HepG2 (cell line): ENCODE results near the gene DNAJC1. TPM values are rescaled to one million over a fixed set of nuclear protein-coding genes. Genes with fewer than 3 reads are reported as not detected.

Experiments used
- ATAC-seq: fragments of 200-7000 bp; cut with Tn5 transposase; 3 replicates; pipeline ENCODE4 v1.9.1; 2020; ENCODE audit warnings: mild to moderate bottlenecking, moderate library complexity
- BruUV-seq: library from RNA; stranded (reverse); fragments of 400-500 nt; replicated peaks from 2 replicates; lab custom pipeline; 2021; lab: Mats Ljungman, UMichigan
- CTCF ChIA-PET: fragments of 300-600 bp; formaldehyde crosslinking; extraction: SDS; loops from one replicate; lab custom pipeline; 2021; ENCODE audit warnings: low total read pairs, inconsistent platforms, low intra/inter-chr PET ratio; lab: Yijun Ruan, JAX
- POLR2A ChIA-PET: fragments of 350-600 bp; sonication (Branson Sonifier 250); formaldehyde crosslinking; loops from one replicate; lab custom pipeline; 2020; ENCODE audit warnings: antibody characterized with exemption, inconsistent platforms; lab: Yijun Ruan, JAX
- DNase-seq: peaks from one replicate; pipeline ENCODE4 v3.0.0-alpha.2; 2015; ENCODE audit warnings: low spot score
- FAIRE-seq: peaks from 3 replicates; lab custom pipeline; 2011; peaks lifted over from hg19 to GRCh38; lab: Jason Lieb, UNC
- H2AFZ ChIP-seq: one replicate; pipeline ENCODE4 v1.6.1; 2011; ENCODE audit warnings: low read length, inconsistent platforms
- H3K27ac ChIP-seq: fragments of 300-600 bp; 3 replicates; pipeline ENCODE4 v1.8.0; 2011; ENCODE audit warnings: mixed run types, mild to moderate bottlenecking, mixed read lengths, low read length, inconsistent platforms; ENCODE audit not compliant: insufficient read depth; ENCODE audit errors: extremely low read length
- H3K27me3 ChIP-seq, 2 experiments: fragments of 200-600 bp in 1 of 2; 2 replicates in 1 of 2; 3 replicates in 1 of 2; pipeline versions ENCODE4 v1.6.0 to v1.8.0; 2011; ENCODE audit warnings: low read length in 2 of 2, mild to moderate bottlenecking in 2 of 2, moderate library complexity in 2 of 2, inconsistent platforms in 1 of 2; ENCODE audit not compliant: insufficient read depth in 2 of 2, control insufficient read depth in 1 of 2
- H3K36me3 ChIP-seq, 2 experiments: fragments of 200-600 bp in 1 of 2; replicated peaks in 1 of 2; 2 replicates in 1 of 2; 3 replicates in 1 of 2; pipeline versions ENCODE4 v1.5.1 to v1.8.0; 2011; ENCODE audit warnings: low read length in 2 of 2, inconsistent platforms in 1 of 2; ENCODE audit not compliant: insufficient read depth in 2 of 2, control insufficient read depth in 1 of 2
- H3K4me1 ChIP-seq: 2 replicates; pipeline ENCODE4 v1.5.1; 2012; ENCODE audit warnings: low read length, inconsistent platforms; ENCODE audit not compliant: insufficient read depth
- H3K4me2 ChIP-seq: 2 replicates; pipeline ENCODE4 v1.6.0; 2011; ENCODE audit warnings: low read depth, low read length, inconsistent platforms
- H3K4me3 ChIP-seq, 3 experiments: fragments of 200-600 bp in 1 of 3; sonication (generic), shearing (Covaris generic) in 1 of 3; replicated peaks in 1 of 3; 2 replicates each; pipeline ENCODE4 v1.5.1; 2011 to 2016; ENCODE audit warnings: low read length in 3 of 3, inconsistent platforms in 2 of 3, low read depth in 2 of 3, mild to moderate bottlenecking in 2 of 3, control low read depth in 1 of 3, mixed read lengths in 1 of 3; ENCODE audit not compliant: insufficient read depth in 1 of 3
- H3K79me2 ChIP-seq: one replicate; pipeline ENCODE4 v1.6.1; 2011; ENCODE audit warnings: low read length, inconsistent platforms; ENCODE audit not compliant: insufficient read depth
- H3K9ac ChIP-seq: 2 replicates; pipeline ENCODE4 v1.6.0; 2011; ENCODE audit warnings: mild to moderate bottlenecking, low read depth, low read length, inconsistent platforms; ENCODE audit not compliant: insufficient read depth
- H3K9me3 ChIP-seq: 2 replicates; pipeline ENCODE4 v1.5.1; 2012; ENCODE audit warnings: mild to moderate bottlenecking, low read length
- H4K20me1 ChIP-seq: 2 replicates; pipeline ENCODE4 v1.6.0; 2011; ENCODE audit warnings: inconsistent platforms, mild to moderate bottlenecking, low read length, moderate library complexity; ENCODE audit not compliant: insufficient read depth
- FIP1L1 ChIP-seq: fragments of 200-400 bp; formaldehyde crosslinking; IDR thresholded peaks from 2 replicates; pipeline ENCODE4 v1.6.1; 2018; ENCODE audit warnings: low read depth, mild to moderate bottlenecking, low read length, moderate library complexity, borderline replicate concordance; ENCODE audit not compliant: insufficient read depth
- HMGA1 ChIP-seq: sonication (generic); formaldehyde crosslinking; conservative IDR thresholded peaks from 2 replicates; pipeline ENCODE4 v1.4.0; 2020; ENCODE audit warnings: missing genetic modification reagents
- HNF4A ChIP-seq: sonication (generic); formaldehyde crosslinking; IDR thresholded peaks from 2 replicates; pipeline ENCODE4 v1.4.0; 2020; ENCODE audit warnings: missing genetic modification reagents
- NFIC ChIP-seq: IDR thresholded peaks from 2 replicates; pipeline ENCODE4 v1.6.1; 2012; ENCODE audit warnings: mild to moderate bottlenecking, low read length, inconsistent platforms
- NFYB ChIP-seq: sonication (generic); formaldehyde crosslinking; IDR thresholded peaks from 2 replicates; pipeline ENCODE4 v1.4.0; 2020; ENCODE audit warnings: missing genetic modification reagents
- PATZ1 ChIP-seq: sonication (generic); formaldehyde crosslinking; IDR thresholded peaks from 2 replicates; pipeline ENCODE4 v1.4.0; 2020; ENCODE audit warnings: missing genetic modification reagents
- RBM39 ChIP-seq: fragments of 200-400 bp; formaldehyde crosslinking; IDR thresholded peaks from one replicate; pipeline ENCODE4 v1.6.1; 2018; ENCODE audit warnings: antibody characterized with exemption, mild to moderate bottlenecking, low read depth, low read length; ENCODE audit not compliant: poor library complexity, severe bottlenecking
- SOX13 ChIP-seq, 3 experiments: fragments of 450-650 bp in 1 of 3; sonication (generic) in 1 of 3; formaldehyde crosslinking in 1 of 3; IDR thresholded peaks in 2 of 3; conservative IDR thresholded peaks in 1 of 3; 2 replicates each; pipeline versions ENCODE4 v1.5.0 to v1.6.1; 2016 to 2020; ENCODE audit warnings: antibody characterized with exemption in 1 of 3, mild to moderate bottlenecking in 1 of 3, missing compliant biosample characterization in 1 of 3, missing genetic modification reagents in 1 of 3, moderate library complexity in 1 of 3
- ZNF253 ChIP-seq: sonication (generic); formaldehyde crosslinking; IDR thresholded peaks from 2 replicates; pipeline ENCODE4 v1.8.0; 2022; ENCODE audit warnings: mild to moderate bottlenecking, missing genetic modification reagents, borderline replicate concordance
- ZNF30 ChIP-seq: sonication (generic); formaldehyde crosslinking; IDR thresholded peaks from 2 replicates; pipeline ENCODE4 v1.5.0; 2020; ENCODE audit warnings: mild to moderate bottlenecking, missing genetic modification reagents
- WGBS: methylation state at CpG from one replicate; pipeline ENCODE4 v1.1.6; 2017; ENCODE audit warnings: low lambda C conversion rate; 5-methylcytosine and 5-hydroxymethylcytosine counted together
- in situ Hi-C: cut with HindIII; loops from 2 replicates; pipeline ENCODE4 v1.10.0; 2017; ENCODE audit warnings: low pct_unique_long_range_greater_than_20kb; ENCODE audit not compliant: extremely low pct_ligation_motif_present
- intact Hi-C: fragments of 100-400 bp; cut with micrococcal nuclease; formaldehyde crosslinking; loops from one replicate; pipeline ENCODE4 v1.10.0; 2022; ENCODE audit not compliant: unreplicated experiment
- polyA plus RNA-seq, 8 experiments: library from polyadenylated mRNA; depleted of rRNA in 3 of 8; stranded (reverse) in 7 of 8; unstranded in 1 of 8; fragments of >200 nt; fragmentation: Illumina TruSeq in 4 of 8; extraction: Trizol in 4 of 8; gene quantifications; 2 replicates each; pipeline versions ENCODE4 v1.2.1 to v1.2.3, GENCODE V29; 2011 to 2016; ENCODE audit warnings: low read depth in 4 of 8, missing spikeins in 1 of 8, mixed read lengths in 1 of 8; ENCODE audit not compliant: insufficient read depth in 1 of 8
- total RNA-seq, 5 experiments: library from RNA; depleted of rRNA; stranded (reverse); fragments of >200 nt; fragmentation: Illumina TruSeq; extraction: Trizol; gene quantifications; 2 replicates each; pipeline ENCODE4 v1.2.3, GENCODE V29; 2016; ENCODE audit warnings: low read depth in 1 of 5

Gene DNAJC1
- total and polyA plus RNA-seq, 2 of the 13 experiments (the other 11 are each of a cell fraction or from before 2014, with no cell fraction given): 9.9 to 16.6 TPM

- TF ChIP-seq NFIC (no peak), ZNF253 (CRISPR knock-in tag) (no peak), ZNF30 (CRISPR knock-in tag) (no peak), SOX13 (IDR thresholded peaks at IDR 0.05) (no peak), SOX13 (CRISPR knock-in tag; conservative IDR thresholded peaks at IDR 0.05 in 1 of 2, IDR thresholded peaks at IDR 0.05 in 1 of 2) (no peak), HNF4A (CRISPR knock-in tag) (no peak), NFYB (CRISPR knock-in tag) (no peak), FIP1L1 (no peak), HMGA1 (CRISPR knock-in tag) (no peak), PATZ1 (CRISPR knock-in tag) (no peak), RBM39 (no peak)
- no TSS peak for BruUV-seq
- CTCF ChIA-PET: no interaction called here
- POLR2A ChIA-PET: no interaction called here
- no peaks in the 10 kb centered on the region for H3K36me3 ChIP-seq
- intact Hi-C loops: loop anchor here (5.0 kb wide), 2 partner anchors 218 to 453 kb away; no protein-coding TSS in a partner anchor
- no peak overlapping the region for H3K4me2 ChIP-seq
- in situ Hi-C loops: loop anchor here (10.0 kb wide), 1 partner anchor 456 kb away; no protein-coding TSS in a partner anchor
- H3K27me3 ChIP-seq: no peaks in the 10 kb centered on the region
- H2AFZ ChIP-seq: no peak overlapping the region
- H3K9me3 ChIP-seq: no peaks in the 10 kb centered on the region
- no peaks in the 10 kb centered on the region for H4K20me1 ChIP-seq
- no peaks in the 10 kb centered on the region for H3K4me1 ChIP-seq
- 94% methylated on average over 2 of the region's 2 CpGs for WGBS
- H3K4me3 ChIP-seq: no peak overlapping the region
- no peak overlapping the region for H3K27ac ChIP-seq
- DNase-seq: no peak
- ATAC-seq: no peak
- no peaks in the 10 kb centered on the region for H3K79me2 ChIP-seq
- no peak overlapping the region for H3K9ac ChIP-seq
- FAIRE-seq: no peak
These were observed 53.0 kb downstream of the DNAJC1 start for GRCh38 chr10:21950566-21950965.
